ENCODE data around the gene FEM1A. TPM values are rescaled to one million over a fixed set of nuclear protein-coding genes. Genes with fewer than 3 reads are reported as not detected.

The FEM1A gene
- total and polyA plus RNA-seq, 2 of the 13 experiments (the other 11 are each of a cell fraction or from before 2014, with no cell fraction given) = 3.2 to 10.8 TPM

- TF ChIP-seq ZNF800 (CRISPR knock-in tag; IDR thresholded peaks at IDR 0.05) (peak; percentile 100), TFE3 (CRISPR knock-in tag; IDR thresholded peaks at IDR 0.05) (peak; percentile 100), PBX3 (CRISPR knock-in tag; IDR thresholded peaks at IDR 0.05; ENCODE audit: borderline replicate concordance) (peak; percentile 100), ZNF326 (CRISPR knock-in tag; IDR thresholded peaks at IDR 0.05; ENCODE audit: borderline replicate concordance) (peak; percentile 99), HIC2 (CRISPR knock-in tag; IDR thresholded peaks at IDR 0.05; ENCODE audit: low read depth) (peak; percentile 97), GLMP (CRISPR knock-in tag; IDR thresholded peaks at IDR 0.05; ENCODE audit: borderline replicate concordance) (peak; percentile 99), E2F5 (CRISPR knock-in tag; conservative IDR thresholded peaks at IDR 0.05) (peak; percentile 99), HOMEZ (CRISPR knock-in tag; IDR thresholded peaks at IDR 0.05; ENCODE audit: low read depth) (peak; percentile 100), RARG (CRISPR knock-in tag; IDR thresholded peaks at IDR 0.05; ENCODE audit: low read depth) (peak; percentile 100), ZNF256 (CRISPR knock-in tag; conservative IDR thresholded peaks at IDR 0.05) (peak; percentile 100), FOXO1 (CRISPR knock-in tag; IDR thresholded peaks at IDR 0.05) (peak; percentile 99), CEBPZ (IDR thresholded peaks at IDR 0.05; ENCODE audit: low read length) (no peak), DNMT3B (CRISPR knock-in tag; conservative IDR thresholded peaks at IDR 0.05) (peak; percentile 100)
Observed at GRCh38 chr19:4768934-4769777, 22.4 kb upstream of the FEM1A start (continued).
